VCaP (cell line): ENCODE measurements around the gene RAB44.

ENCODE experiments used
- H3K27ac ChIP-seq: fragments of 450-650 bp; 2 replicates; pipeline ENCODE4 v1.5.1; 2017
- CTCF ChIP-seq: fragments of 450-650 bp; conservative IDR thresholded peaks from 2 replicates; pipeline ENCODE4 v1.5.1; 2017; ENCODE audit warnings: mild to moderate bottlenecking, moderate library complexity

The RAB44 gene

GRCh38 chr6:36765594-36766398, 68.2 kb downstream of the RAB44 start:
- H3K27ac ChIP-seq = no peak overlapping the region
- TF ChIP-seq CTCF = peak; percentile 90

- H3K27ac ChIP-seq = no peak overlapping the region
Observed at GRCh38 chr6:36766399-36766945, 68.8 kb downstream of the RAB44 start.

GRCh38 chr6:36769183-36769675, 71.6 kb downstream of the RAB44 start:
- H3K27ac ChIP-seq = no peak overlapping the region

More at GRCh38 chr6:36766399-36766945, 68.8 kb downstream of the RAB44 start:
- TF ChIP-seq CTCF = no peak; the same call in none of the 2 replicates

GRCh38 chr6:36769676-36770499, 72.3 kb downstream of the RAB44 start:
- H3K27ac ChIP-seq = no peak overlapping the region
- no peak for TF ChIP-seq CTCF

More at GRCh38 chr6:36769183-36769675, 71.6 kb downstream of the RAB44 start:
- TF ChIP-seq CTCF = no peak

- no peak overlapping the region for H3K27ac ChIP-seq
- no peak for TF ChIP-seq CTCF
Observed at GRCh38 chr6:36771145-36771544, 73.5 kb downstream of the RAB44 start.

- H3K27ac ChIP-seq = no peak overlapping the region
- TF ChIP-seq CTCF = no peak
Observed at GRCh38 chr6:36772397-36772796, 74.8 kb downstream of the RAB44 start.

- no peak for TF ChIP-seq CTCF
- H3K27ac ChIP-seq = no peak overlapping the region
Observed at GRCh38 chr6:36774331-36774730, 76.7 kb downstream of the RAB44 start.
